IPS-15b (cell line): ENCODE data around the gene KLKB1.
"Not testable (repeated sequence)": the region's sequence is repeated elsewhere in the genome, so short reads cannot be mapped to it uniquely, and the experiment has no call there.

Experiments
- H3K27me3 ChIP-seq: one replicate; pipeline ENCODE4 v1.6.1; 2013; ENCODE audit warnings: low read length; ENCODE audit not compliant: control insufficient read depth, insufficient read depth
- H3K36me3 ChIP-seq: one replicate; pipeline ENCODE4 v1.6.1; 2013; ENCODE audit warnings: low read length; ENCODE audit not compliant: control insufficient read depth, insufficient read depth
- H3K4me1 ChIP-seq: one replicate; pipeline ENCODE4 v1.6.1; 2013; ENCODE audit warnings: mild to moderate bottlenecking, low read length; ENCODE audit not compliant: control insufficient read depth, insufficient read depth
- H3K4me3 ChIP-seq: one replicate; pipeline ENCODE4 v1.5.1; 2013; ENCODE audit warnings: low read depth, low read length
- H3K9ac ChIP-seq: one replicate; pipeline ENCODE4 v1.6.1; 2013; ENCODE audit warnings: low read depth, mild to moderate bottlenecking, low read length
- H3K9me3 ChIP-seq: one replicate; pipeline ENCODE4 v1.6.1; 2013; ENCODE audit warnings: mild to moderate bottlenecking, low read length; ENCODE audit not compliant: control insufficient read depth, insufficient read depth

Gene KLKB1

DNA sequence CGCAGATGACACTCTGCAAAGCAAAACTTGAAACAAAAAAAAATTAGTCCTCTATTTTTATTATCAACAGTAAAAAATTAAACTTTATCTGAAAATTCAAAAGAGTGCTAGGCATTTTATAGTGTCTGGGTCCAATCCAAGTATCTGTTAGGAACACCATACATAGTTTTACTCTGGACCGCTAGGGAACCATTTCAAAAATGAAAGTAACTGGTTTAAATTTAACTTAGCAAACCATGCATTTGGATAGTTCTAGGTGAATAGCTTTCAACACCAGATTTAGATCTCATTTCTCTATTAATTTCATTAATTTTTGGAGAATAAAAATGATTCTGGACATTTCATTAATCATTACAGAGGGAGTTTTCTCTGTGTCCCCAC is 1.2 kb downstream of the KLKB1 start:
- Histone ChIP-seq H3K4me1 (peaks cover 3% of the 10 kb centered on the region), H3K27me3 (no peaks in the 10 kb centered on the region), H3K36me3 (peaks cover 2% of the 10 kb centered on the region), H3K4me3 (no peak overlapping the region), H3K9ac (no peak overlapping the region), H3K9me3 (peaks cover 9% of the 10 kb centered on the region)

DNA sequence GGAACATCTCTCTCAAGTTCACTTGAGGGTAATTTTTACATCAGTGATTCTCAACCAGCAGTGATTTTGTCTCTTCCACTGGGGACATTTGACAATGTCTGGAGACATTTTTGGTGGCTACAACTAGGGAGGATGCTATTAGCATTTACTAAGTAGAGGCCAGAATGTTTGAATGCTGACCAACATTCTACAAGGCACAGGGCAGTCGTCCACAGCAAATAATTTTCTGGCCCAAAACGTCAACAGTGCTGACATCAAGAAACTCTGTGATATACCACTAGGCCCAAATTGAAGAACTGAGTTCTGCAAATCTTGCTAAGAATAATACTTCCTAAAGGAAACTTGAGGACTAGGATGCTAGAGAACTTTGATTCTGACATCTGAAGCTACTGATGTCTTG is 7.1 kb downstream of the KLKB1 start:
- no peak overlapping the region for H3K9ac ChIP-seq
- no peak overlapping the region for H3K4me3 ChIP-seq
- no peaks in the 10 kb centered on the region for H3K36me3 ChIP-seq
- H3K27me3 ChIP-seq: no peaks in the 10 kb centered on the region
- H3K9me3 ChIP-seq: no peaks in the 10 kb centered on the region
- peaks cover 3% of the 10 kb centered on the region for H3K4me1 ChIP-seq

DNA sequence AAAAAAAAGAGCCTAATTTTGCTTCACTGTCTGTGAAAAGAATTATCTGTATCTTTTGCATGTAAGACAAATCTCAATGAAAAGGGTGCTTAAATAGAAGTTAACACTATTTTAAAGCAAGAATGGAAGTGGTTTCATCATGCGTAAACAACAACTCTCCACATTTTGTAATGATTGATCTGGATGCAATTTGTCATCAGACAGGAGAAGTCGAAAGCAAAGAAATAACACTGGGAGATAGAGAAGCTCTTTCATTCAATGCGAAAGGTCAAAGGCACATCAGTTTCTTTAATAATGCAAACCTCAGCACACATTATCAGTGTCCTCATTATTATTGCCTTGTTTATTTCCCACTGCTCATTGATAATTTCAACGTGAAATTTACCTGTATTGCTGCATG is 8.8 kb downstream of the KLKB1 start:
- H3K36me3 ChIP-seq: no peaks in the 10 kb centered on the region
- no peak overlapping the region for H3K4me3 ChIP-seq
- no peaks in the 10 kb centered on the region for H3K27me3 ChIP-seq
- H3K9ac ChIP-seq: no peak overlapping the region
- no peaks in the 10 kb centered on the region for H3K9me3 ChIP-seq
- peaks cover 8% of the 10 kb centered on the region for H3K4me1 ChIP-seq

DNA sequence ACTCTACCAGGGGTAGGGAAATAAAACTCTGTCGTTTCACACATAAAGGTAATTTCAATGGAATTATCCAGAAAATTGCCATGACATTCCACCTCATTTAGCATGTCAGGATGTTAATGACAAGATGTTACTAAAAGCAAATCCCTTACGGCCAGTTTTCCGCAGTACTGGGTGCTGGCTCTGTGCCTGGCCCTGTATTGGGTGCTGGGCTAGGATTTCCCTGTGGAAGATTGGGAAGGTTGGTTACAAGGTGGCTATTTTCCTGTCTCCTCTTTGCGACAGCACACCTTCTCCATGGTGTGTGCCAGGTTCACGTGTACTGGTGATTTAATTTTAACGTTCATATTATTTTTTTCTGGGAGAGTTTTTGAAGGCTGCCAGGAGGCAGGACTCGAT is 13.1 kb downstream of the KLKB1 start:
- Histone ChIP-seq H3K27me3 (no peaks in the 10 kb centered on the region), H3K36me3 (no peaks in the 10 kb centered on the region), H3K9ac (no peak overlapping the region), H3K4me3 (no peak overlapping the region), H3K9me3 (no peaks in the 10 kb centered on the region), H3K4me1 (peaks cover 11% of the 10 kb centered on the region)

DNA sequence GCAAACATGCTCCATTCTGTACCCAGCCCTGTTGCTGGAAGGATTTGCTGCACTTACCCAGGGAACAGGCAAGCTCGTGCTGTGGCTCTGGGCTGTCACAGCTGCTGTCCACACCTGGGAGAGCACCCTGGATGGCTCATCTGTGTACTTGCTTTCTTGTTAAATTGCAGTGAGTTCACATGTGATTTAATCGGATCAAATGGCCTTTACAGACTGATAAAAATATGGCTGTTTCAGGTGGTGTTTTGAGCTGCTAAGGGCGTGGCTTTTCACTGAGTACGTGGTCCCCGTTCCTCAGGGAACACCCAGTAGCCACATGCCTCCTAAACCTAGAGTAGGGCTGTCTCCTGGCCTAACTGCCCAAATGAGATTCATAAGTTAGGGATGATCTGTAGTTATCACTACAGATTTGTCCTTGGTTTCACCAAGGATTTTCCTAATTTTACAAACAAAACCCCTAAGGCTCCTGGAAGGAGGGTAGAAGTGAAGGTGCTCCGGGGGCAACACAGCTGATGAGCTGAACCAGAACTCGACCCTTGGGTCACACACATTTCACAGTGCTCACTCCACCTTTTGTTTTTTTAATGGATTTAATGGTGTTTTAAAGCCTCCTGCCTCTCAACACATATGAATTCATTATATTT is 13.7 kb downstream of the KLKB1 start:
- no peak overlapping the region for H3K9ac ChIP-seq
- no peaks in the 10 kb centered on the region for H3K36me3 ChIP-seq
- no peaks in the 10 kb centered on the region for H3K27me3 ChIP-seq
- peak overlapping the region; percentile 3 for H3K4me3 ChIP-seq
- H3K4me1 ChIP-seq: peaks cover 11% of the 10 kb centered on the region
- H3K9me3 ChIP-seq: no peaks in the 10 kb centered on the region

DNA sequence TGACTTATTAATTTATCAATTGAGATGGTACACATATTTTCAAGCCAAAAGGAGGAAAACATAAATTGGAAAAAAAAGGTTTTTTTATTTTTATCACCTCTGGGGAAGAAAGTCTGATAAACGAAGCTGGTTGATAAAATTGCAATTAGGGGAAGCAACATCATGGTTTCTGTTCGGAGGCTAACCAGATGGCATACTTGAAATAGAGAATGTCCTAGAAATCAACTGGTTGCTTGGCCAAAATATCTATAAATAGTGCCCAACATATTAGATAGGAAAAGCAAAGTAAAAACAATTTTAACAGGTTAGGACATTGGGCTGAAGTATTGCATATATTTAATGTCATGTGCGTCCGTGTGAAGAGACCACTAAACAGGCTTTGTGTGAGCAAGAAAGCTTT is 14.3 kb downstream of the KLKB1 start:
- no peaks in the 10 kb centered on the region for H3K9me3 ChIP-seq
- H3K27me3 ChIP-seq: no peaks in the 10 kb centered on the region
- H3K36me3 ChIP-seq: no peaks in the 10 kb centered on the region
- peak overlapping the region; percentile 57 for H3K9ac ChIP-seq
- H3K4me1 ChIP-seq: peaks cover 11% of the 10 kb centered on the region
- peak overlapping the region; percentile 6 for H3K4me3 ChIP-seq

DNA sequence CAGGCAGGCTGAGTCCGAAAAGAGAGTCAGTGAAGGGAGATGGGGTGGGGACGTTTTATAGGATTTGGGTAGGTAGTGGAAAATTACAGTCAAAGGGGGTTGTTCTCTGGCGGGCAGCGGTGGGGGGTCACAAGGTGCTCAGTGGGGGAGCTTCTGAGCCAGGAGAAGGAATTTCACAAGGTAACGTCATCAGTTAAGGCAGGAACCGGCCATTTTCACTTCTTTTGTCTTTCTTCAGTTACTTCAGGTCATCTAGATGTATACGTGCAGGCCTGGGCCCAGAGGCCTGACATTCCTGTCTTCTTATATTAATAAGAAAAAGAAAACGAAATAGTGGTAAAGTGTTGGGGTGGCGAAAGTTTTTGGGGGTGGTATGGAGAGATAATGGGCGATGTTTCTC is 14.7 kb downstream of the KLKB1 start:
- H3K4me1 ChIP-seq: peaks cover 11% of the 10 kb centered on the region
- H3K9me3 ChIP-seq, H3K36me3 ChIP-seq, H3K27me3 ChIP-seq: not testable (repeated sequence)
- H3K4me3 ChIP-seq: peak overlapping the region; percentile 30
- H3K9ac ChIP-seq: peak overlapping the region; percentile 57

DNA sequence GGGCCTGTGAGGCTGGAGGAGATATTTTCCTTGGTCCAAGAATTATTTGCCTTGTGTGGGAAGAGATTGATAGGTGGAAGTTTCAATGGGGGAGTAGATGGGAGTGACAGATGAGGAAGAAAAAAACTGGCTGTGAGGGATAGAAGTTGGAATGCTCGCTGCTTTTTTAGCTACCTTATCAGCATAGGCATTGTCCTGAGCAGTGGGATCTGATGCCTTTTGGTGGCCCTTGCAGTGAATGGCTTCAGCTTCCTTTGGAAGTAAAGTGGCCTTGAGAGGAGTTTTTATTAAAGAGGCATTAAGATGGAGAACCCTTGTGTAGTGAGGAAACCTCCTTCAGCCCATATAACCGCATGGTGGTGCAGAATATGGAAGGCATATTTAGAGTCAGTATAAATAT is 16.0 kb downstream of the KLKB1 start:
- H3K9ac ChIP-seq: no peak overlapping the region
- peaks cover 12% of the 10 kb centered on the region for H3K4me1 ChIP-seq
- H3K9me3 ChIP-seq: no peaks in the 10 kb centered on the region
- H3K36me3 ChIP-seq: no peaks in the 10 kb centered on the region
- H3K27me3 ChIP-seq: no peaks in the 10 kb centered on the region
- peak overlapping the region; percentile 47 for H3K4me3 ChIP-seq

DNA sequence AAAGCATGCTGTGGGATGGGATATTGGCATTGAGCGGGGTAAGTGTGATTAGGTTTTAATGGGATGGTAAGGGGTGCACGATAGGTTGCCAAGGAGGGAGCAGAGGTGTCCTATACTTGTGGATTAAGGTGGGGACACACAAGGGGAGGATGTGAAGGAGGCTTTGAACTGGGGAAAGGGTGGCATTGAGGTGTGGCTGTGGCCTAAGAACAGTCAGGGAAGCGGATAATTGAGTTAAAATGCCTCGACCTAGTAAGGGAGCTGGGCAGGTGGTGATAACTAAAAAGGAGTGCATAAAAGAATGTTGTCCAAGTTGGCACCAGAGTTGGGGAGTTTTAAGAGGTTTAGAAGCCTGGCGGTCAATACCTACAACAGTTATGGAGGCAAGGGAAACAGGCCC is 17.5 kb downstream of the KLKB1 start:
- H3K9ac ChIP-seq: peak overlapping the region; percentile 84
- H3K27me3 ChIP-seq: no peaks in the 10 kb centered on the region
- H3K36me3 ChIP-seq: no peaks in the 10 kb centered on the region
- H3K9me3 ChIP-seq: no peaks in the 10 kb centered on the region
- H3K4me1 ChIP-seq: peaks cover 23% of the 10 kb centered on the region
- H3K4me3 ChIP-seq: peak overlapping the region; percentile 78

DNA sequence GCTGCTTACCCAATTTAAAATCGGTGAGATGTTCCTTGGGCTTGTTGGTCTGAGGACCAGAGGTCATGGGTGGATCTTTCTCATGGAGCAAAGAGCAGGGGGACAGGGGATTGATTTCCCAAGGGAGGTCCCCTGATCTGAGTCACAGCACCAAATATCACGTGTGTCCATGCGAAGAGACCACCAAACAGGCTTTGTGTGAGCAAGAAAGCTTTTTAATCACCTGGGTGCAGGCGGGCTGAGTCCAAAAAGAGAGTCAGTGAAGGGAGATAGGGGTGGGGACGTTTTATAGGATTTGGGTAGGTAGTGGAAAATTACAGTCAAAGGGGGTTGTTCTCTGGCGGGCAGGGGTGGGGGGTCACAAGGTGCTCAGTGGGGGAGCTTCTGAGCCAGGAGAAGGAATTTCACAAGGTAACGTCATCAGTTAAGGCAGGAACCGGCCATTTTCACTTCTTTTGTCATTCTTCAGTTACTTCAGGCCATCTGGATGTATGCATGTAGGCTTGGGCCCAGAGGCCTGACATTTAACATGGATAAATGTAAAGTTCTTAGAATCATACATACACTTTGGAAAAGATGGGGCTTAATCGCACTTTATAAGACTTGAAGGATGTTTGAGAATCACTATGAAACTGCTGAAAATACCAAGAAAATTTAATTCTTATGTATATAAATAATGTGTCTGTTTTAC is 19.9 kb downstream of the KLKB1 start:
- H3K9me3 ChIP-seq, H3K36me3 ChIP-seq, H3K27me3 ChIP-seq: not testable (repeated sequence)
- Histone ChIP-seq H3K9ac (peak overlapping the region; percentile 90), H3K4me1 (peaks cover 34% of the 10 kb centered on the region), H3K4me3 (peak overlapping the region; percentile 60)

DNA sequence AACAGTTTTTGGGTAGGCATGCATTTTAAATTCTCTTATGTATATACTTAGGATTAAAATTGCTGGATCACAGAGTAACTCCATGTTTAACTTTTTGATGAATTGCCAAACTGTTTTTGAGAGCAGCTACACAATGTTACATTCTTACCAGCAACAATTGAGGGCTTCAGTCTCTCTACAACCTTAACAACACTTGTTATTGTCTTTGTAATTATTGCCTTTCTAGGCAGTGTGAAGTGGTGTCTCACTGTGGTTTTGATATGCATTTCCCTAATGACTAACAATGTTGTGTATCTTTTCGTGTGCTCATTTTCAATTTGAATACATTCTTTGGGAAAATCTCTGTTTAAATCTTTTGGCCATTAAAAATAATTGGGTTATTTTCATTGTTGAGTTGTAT is 21.3 kb downstream of the KLKB1 start:
- no peaks in the 10 kb centered on the region for H3K9me3 ChIP-seq
- H3K36me3 ChIP-seq: no peaks in the 10 kb centered on the region
- H3K4me1 ChIP-seq: peaks cover 34% of the 10 kb centered on the region
- H3K9ac ChIP-seq: no peak overlapping the region
- no peak overlapping the region for H3K4me3 ChIP-seq
- H3K27me3 ChIP-seq: no peaks in the 10 kb centered on the region
